WTC11 (cell line): ENCODE results near the gene BTN3A1. TPM values are rescaled to one million over a fixed set of nuclear protein-coding genes. Genes with fewer than 3 reads are reported as not detected.

Source experiments
- ATAC-seq: fragments of 200-7000 bp; cut with Tn5 transposase; 2 replicates; pipeline ENCODE4 v1.10.0; 2021; ENCODE audit warnings: mild to moderate bottlenecking, moderate library complexity
- CTCF ChIA-PET: fragments of 300-600 bp; sonication (Branson Sonifier 250); formaldehyde crosslinking; loops from one replicate; lab custom pipeline; 2021; ENCODE audit warnings: antibody characterized with exemption; lab: Charles Lee
- POLR2A ChIA-PET: fragments of 350-600 bp; sonication (Branson Sonifier 250); formaldehyde crosslinking; loops from one replicate; lab custom pipeline; 2021; ENCODE audit warnings: antibody characterized with exemption; lab: Charles Lee
- DNase-seq: peaks from one replicate; pipeline ENCODE4 v3.0.0; 2021; ENCODE audit warnings: low spot score
- H3K27ac Mint-ChIP-seq: 2 replicates; pipeline ENCODE4 v1.8.0; 2021; ENCODE audit warnings: mixed read lengths
- H3K27me3 Mint-ChIP-seq: 2 replicates; pipeline ENCODE4 v1.8.0; 2021; ENCODE audit warnings: low read depth, mild to moderate bottlenecking, moderate library complexity, mixed read lengths
- H3K36me3 Mint-ChIP-seq: 2 replicates; pipeline ENCODE4 v1.8.0; 2021; ENCODE audit warnings: mixed read lengths
- H3K4me1 Mint-ChIP-seq: 2 replicates; pipeline ENCODE4 v1.8.0; 2022; ENCODE audit warnings: mixed read lengths
- H3K4me3 Mint-ChIP-seq: 2 replicates; pipeline ENCODE4 v1.8.0; 2021; ENCODE audit warnings: mild to moderate bottlenecking, moderate library complexity, mixed read lengths
- H3K9me3 Mint-ChIP-seq: 2 replicates; pipeline ENCODE4 v1.8.0; 2021; ENCODE audit warnings: mixed read lengths
- FOXP1 ChIP-seq: sonication (generic); formaldehyde crosslinking; IDR thresholded peaks from 2 replicates; pipeline ENCODE4 v1.8.0; 2022; ENCODE audit warnings: missing genetic modification reagents, mild to moderate bottlenecking, moderate library complexity, borderline replicate concordance
- NFE2L1 ChIP-seq: sonication (generic); formaldehyde crosslinking; IDR thresholded peaks from 2 replicates; pipeline ENCODE4 v1.8.1; 2023; ENCODE audit warnings: missing genetic modification reagents
- NFYB ChIP-seq: sonication (generic); formaldehyde crosslinking; conservative IDR thresholded peaks from 2 replicates; pipeline ENCODE4 v1.8.0; 2022; ENCODE audit warnings: low read depth, missing genetic modification reagents
- NR1H2 ChIP-seq: sonication (generic); formaldehyde crosslinking; IDR thresholded peaks from 2 replicates; pipeline ENCODE4 v1.9.0; 2021; ENCODE audit warnings: mild to moderate bottlenecking, moderate library complexity, missing genetic modification reagents
- NR2C2 ChIP-seq: sonication (generic); formaldehyde crosslinking; IDR thresholded peaks from 2 replicates; pipeline ENCODE4 v1.8.0; 2022; ENCODE audit warnings: mild to moderate bottlenecking, missing genetic modification reagents
- RELA ChIP-seq: sonication (generic); formaldehyde crosslinking; IDR thresholded peaks from 2 replicates; pipeline ENCODE4 v1.8.1; 2022; ENCODE audit warnings: missing genetic modification reagents, mild to moderate bottlenecking, borderline replicate concordance
- SMAD3 ChIP-seq: sonication (generic); formaldehyde crosslinking; IDR thresholded peaks from 2 replicates; pipeline ENCODE4 v1.8.0; 2022; ENCODE audit warnings: missing genetic modification reagents, mild to moderate bottlenecking, borderline replicate concordance
- SOX15 ChIP-seq: fragments of 250-450 bp; sonication (Bioruptor Pico); IDR thresholded peaks from 2 replicates; pipeline ENCODE4 v1.9.0; 2021; ENCODE audit warnings: mild to moderate bottlenecking
- TCF7 ChIP-seq: sonication (generic); formaldehyde crosslinking; IDR thresholded peaks from 2 replicates; pipeline ENCODE4 v1.8.0; 2022; ENCODE audit warnings: mild to moderate bottlenecking, low read depth, missing genetic modification reagents, moderate library complexity
- TEAD4 ChIP-seq: sonication (generic); formaldehyde crosslinking; IDR thresholded peaks from 2 replicates; pipeline ENCODE4 v1.8.0; 2022; ENCODE audit warnings: mild to moderate bottlenecking, missing genetic modification reagents
- ZNF219 ChIP-seq: sonication (generic); formaldehyde crosslinking; IDR thresholded peaks from 2 replicates; pipeline ENCODE4 v1.8.0; 2023; ENCODE audit warnings: missing genetic modification reagents, mild to moderate bottlenecking, borderline replicate concordance
- total RNA-seq: library from RNA; stranded (reverse); gene quantifications from 3 replicates; pipeline ENCODE4 v1.2.3, GENCODE V29; 2021
- TF ChIP-seq, protein P1 (sequence below): sonication (generic); formaldehyde crosslinking; IDR thresholded peaks from 2 replicates; pipeline ENCODE4 v1.8.1; 2022; ENCODE audit warnings: mild to moderate bottlenecking, moderate library complexity, missing genetic modification reagents
- TF ChIP-seq, protein P2 (sequence below): sonication (generic); formaldehyde crosslinking; IDR thresholded peaks from 2 replicates; pipeline ENCODE4 v1.8.0; 2023; ENCODE audit warnings: mild to moderate bottlenecking, missing genetic modification reagents
- TF ChIP-seq, protein P3 (sequence below): fragments of 250-450 bp; sonication (Bioruptor Pico); IDR thresholded peaks from 2 replicates; pipeline ENCODE4 v1.9.0; 2021; ENCODE audit warnings: mild to moderate bottlenecking, borderline replicate concordance
- TF ChIP-seq, protein P4 (sequence below): sonication (generic); formaldehyde crosslinking; IDR thresholded peaks from 2 replicates; pipeline ENCODE4 v1.8.0; 2022; ENCODE audit warnings: mild to moderate bottlenecking, missing genetic modification reagents
- TF ChIP-seq, protein P5 (sequence below): sonication (generic); formaldehyde crosslinking; IDR thresholded peaks from 2 replicates; pipeline ENCODE4 v1.8.1; 2022; ENCODE audit warnings: missing genetic modification reagents, borderline replicate concordance
- TF ChIP-seq, protein P6 (sequence below): sonication (generic); formaldehyde crosslinking; IDR thresholded peaks from 2 replicates; pipeline ENCODE4 v1.8.1; 2023; ENCODE audit warnings: mild to moderate bottlenecking, missing genetic modification reagents
- TF ChIP-seq, protein P7 (sequence below): sonication (generic); formaldehyde crosslinking; IDR thresholded peaks from 2 replicates; pipeline ENCODE4 v1.8.1; 2023; ENCODE audit warnings: mild to moderate bottlenecking, moderate library complexity, missing genetic modification reagents
- TF ChIP-seq, protein P8 (sequence below): fragments of 250-450 bp; sonication (Bioruptor Pico); IDR thresholded peaks from 2 replicates; pipeline ENCODE4 v1.9.0; 2021; ENCODE audit warnings: mild to moderate bottlenecking

The BTN3A1 gene
- total RNA-seq, 1 experiment from 2014 or later: 4.5 TPM

DNA sequence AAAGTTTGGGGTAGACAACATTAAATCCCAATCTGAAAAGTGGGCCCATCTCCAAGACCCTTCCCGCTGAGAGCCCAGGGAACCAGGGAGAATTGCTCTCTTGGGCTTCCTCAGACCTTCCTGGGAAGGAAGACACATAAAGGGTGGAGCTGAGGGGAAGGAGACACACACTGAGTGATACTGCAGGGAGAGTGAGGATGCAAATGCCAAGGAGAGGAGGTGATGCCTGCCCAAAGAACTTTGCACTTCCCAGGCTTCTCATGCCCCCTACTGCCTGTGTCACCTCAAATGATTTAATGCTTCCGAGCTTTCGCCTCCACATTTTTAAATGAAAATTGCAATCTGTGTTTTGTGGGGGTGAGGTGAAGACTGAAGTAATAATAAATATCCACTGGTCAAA lies 48.2 kb downstream of the BTN3A1 start (continued):
- TF ChIP-seq, protein P1, sequence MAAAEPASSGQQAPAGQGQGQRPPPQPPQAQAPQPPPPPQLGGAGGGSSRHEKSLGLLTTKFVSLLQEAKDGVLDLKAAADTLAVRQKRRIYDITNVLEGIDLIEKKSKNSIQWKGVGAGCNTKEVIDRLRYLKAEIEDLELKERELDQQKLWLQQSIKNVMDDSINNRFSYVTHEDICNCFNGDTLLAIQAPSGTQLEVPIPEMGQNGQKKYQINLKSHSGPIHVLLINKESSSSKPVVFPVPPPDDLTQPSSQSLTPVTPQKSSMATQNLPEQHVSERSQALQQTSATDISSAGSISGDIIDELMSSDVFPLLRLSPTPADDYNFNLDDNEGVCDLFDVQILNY (CRISPR knock-in tag): no peak
- TF ChIP-seq NFYB: no peak
- TF ChIP-seq, protein P2, sequence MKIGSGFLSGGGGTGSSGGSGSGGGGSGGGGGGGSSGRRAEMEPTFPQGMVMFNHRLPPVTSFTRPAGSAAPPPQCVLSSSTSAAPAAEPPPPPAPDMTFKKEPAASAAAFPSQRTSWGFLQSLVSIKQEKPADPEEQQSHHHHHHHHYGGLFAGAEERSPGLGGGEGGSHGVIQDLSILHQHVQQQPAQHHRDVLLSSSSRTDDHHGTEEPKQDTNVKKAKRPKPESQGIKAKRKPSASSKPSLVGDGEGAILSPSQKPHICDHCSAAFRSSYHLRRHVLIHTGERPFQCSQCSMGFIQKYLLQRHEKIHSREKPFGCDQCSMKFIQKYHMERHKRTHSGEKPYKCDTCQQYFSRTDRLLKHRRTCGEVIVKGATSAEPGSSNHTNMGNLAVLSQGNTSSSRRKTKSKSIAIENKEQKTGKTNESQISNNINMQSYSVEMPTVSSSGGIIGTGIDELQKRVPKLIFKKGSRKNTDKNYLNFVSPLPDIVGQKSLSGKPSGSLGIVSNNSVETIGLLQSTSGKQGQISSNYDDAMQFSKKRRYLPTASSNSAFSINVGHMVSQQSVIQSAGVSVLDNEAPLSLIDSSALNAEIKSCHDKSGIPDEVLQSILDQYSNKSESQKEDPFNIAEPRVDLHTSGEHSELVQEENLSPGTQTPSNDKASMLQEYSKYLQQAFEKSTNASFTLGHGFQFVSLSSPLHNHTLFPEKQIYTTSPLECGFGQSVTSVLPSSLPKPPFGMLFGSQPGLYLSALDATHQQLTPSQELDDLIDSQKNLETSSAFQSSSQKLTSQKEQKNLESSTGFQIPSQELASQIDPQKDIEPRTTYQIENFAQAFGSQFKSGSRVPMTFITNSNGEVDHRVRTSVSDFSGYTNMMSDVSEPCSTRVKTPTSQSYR (CRISPR knock-in tag): no peak

DNA sequence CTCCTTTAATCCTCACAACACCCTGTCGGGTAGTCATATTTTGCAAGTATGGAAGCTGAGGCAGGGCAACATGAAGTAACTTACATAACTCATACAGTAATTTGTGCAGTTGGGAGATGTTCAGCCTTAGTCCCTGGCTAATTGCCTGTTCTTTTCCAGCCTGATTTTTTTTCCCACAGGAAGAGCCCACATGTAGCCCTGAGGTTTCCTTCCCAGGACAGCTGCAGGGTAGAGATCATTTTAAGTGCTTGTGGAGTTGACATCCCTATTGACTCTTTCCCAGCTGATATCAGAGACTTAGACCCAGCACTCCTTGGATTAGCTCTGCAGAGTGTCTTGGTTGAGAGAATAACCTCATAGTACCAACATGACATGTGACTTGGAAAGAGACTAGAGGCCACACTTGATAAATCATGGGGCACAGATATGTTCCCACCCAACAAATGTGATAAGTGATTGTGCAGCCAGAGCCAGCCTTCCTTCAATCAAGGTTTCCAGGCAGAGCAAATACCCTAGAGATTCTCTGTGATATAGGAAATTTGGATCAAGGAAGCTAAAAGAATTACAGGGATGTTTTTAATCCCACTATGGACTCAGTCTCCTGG lies 50.7 kb downstream of the BTN3A1 start:
- POLR2A ChIA-PET: no interaction called here
- Mint-ChIP-seq H3K4me1 (peaks cover 10% of the 10 kb centered on the region), H3K36me3 (no peaks in the 10 kb centered on the region), H3K27me3 (peaks cover 6% of the 10 kb centered on the region), H3K27ac (no peak overlapping the region), H3K4me3 (no peak overlapping the region), H3K9me3 (no peaks in the 10 kb centered on the region)
- CTCF ChIA-PET: interaction anchor here (1.7 kb wide), 1 partner anchor 111 kb away, joined by 7 read pairs; no protein-coding TSS in a partner anchor
- no peak for DNase-seq
- no peak for ATAC-seq
- TF ChIP-seq TCF7 (CRISPR knock-in tag): no peak
- no peak for TF ChIP-seq NR2C2 (CRISPR knock-in tag)
- no peak for TF ChIP-seq FOXP1 (CRISPR knock-in tag)
- TF ChIP-seq NR1H2 (CRISPR knock-in tag): no peak
- no peak for TF ChIP-seq SOX15 (CRISPR knock-in tag)
- TF ChIP-seq NFE2L1 (CRISPR knock-in tag): no peak
- TF ChIP-seq, protein P3, sequence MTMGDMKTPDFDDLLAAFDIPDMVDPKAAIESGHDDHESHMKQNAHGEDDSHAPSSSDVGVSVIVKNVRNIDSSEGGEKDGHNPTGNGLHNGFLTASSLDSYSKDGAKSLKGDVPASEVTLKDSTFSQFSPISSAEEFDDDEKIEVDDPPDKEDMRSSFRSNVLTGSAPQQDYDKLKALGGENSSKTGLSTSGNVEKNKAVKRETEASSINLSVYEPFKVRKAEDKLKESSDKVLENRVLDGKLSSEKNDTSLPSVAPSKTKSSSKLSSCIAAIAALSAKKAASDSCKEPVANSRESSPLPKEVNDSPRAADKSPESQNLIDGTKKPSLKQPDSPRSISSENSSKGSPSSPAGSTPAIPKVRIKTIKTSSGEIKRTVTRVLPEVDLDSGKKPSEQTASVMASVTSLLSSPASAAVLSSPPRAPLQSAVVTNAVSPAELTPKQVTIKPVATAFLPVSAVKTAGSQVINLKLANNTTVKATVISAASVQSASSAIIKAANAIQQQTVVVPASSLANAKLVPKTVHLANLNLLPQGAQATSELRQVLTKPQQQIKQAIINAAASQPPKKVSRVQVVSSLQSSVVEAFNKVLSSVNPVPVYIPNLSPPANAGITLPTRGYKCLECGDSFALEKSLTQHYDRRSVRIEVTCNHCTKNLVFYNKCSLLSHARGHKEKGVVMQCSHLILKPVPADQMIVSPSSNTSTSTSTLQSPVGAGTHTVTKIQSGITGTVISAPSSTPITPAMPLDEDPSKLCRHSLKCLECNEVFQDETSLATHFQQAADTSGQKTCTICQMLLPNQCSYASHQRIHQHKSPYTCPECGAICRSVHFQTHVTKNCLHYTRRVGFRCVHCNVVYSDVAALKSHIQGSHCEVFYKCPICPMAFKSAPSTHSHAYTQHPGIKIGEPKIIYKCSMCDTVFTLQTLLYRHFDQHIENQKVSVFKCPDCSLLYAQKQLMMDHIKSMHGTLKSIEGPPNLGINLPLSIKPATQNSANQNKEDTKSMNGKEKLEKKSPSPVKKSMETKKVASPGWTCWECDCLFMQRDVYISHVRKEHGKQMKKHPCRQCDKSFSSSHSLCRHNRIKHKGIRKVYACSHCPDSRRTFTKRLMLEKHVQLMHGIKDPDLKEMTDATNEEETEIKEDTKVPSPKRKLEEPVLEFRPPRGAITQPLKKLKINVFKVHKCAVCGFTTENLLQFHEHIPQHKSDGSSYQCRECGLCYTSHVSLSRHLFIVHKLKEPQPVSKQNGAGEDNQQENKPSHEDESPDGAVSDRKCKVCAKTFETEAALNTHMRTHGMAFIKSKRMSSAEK (CRISPR knock-in tag): no peak
- TF ChIP-seq, protein P4, sequence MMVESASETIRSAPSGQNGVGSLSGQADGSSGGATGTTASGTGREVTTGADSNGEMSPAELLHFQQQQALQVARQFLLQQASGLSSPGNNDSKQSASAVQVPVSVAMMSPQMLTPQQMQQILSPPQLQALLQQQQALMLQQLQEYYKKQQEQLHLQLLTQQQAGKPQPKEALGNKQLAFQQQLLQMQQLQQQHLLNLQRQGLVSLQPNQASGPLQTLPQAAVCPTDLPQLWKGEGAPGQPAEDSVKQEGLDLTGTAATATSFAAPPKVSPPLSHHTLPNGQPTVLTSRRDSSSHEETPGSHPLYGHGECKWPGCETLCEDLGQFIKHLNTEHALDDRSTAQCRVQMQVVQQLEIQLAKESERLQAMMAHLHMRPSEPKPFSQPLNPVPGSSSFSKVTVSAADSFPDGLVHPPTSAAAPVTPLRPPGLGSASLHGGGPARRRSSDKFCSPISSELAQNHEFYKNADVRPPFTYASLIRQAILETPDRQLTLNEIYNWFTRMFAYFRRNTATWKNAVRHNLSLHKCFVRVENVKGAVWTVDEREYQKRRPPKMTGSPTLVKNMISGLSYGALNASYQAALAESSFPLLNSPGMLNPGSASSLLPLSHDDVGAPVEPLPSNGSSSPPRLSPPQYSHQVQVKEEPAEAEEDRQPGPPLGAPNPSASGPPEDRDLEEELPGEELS (CRISPR knock-in tag): no peak
- TF ChIP-seq, protein P5, sequence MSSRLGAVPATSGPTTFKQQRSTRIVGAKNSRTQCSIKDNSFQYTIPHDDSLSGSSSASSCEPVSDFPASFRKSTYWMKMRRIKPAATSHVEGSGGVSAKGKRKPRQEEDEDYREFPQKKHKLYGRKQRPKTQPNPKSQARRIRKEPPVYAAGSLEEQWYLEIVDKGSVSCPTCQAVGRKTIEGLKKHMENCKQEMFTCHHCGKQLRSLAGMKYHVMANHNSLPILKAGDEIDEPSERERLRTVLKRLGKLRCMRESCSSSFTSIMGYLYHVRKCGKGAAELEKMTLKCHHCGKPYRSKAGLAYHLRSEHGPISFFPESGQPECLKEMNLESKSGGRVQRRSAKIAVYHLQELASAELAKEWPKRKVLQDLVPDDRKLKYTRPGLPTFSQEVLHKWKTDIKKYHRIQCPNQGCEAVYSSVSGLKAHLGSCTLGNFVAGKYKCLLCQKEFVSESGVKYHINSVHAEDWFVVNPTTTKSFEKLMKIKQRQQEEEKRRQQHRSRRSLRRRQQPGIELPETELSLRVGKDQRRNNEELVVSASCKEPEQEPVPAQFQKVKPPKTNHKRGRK (CRISPR knock-in tag): no peak
- TF ChIP-seq RELA: no peak
- no peak for TF ChIP-seq TEAD4 (CRISPR knock-in tag)
- TF ChIP-seq, protein P6, sequence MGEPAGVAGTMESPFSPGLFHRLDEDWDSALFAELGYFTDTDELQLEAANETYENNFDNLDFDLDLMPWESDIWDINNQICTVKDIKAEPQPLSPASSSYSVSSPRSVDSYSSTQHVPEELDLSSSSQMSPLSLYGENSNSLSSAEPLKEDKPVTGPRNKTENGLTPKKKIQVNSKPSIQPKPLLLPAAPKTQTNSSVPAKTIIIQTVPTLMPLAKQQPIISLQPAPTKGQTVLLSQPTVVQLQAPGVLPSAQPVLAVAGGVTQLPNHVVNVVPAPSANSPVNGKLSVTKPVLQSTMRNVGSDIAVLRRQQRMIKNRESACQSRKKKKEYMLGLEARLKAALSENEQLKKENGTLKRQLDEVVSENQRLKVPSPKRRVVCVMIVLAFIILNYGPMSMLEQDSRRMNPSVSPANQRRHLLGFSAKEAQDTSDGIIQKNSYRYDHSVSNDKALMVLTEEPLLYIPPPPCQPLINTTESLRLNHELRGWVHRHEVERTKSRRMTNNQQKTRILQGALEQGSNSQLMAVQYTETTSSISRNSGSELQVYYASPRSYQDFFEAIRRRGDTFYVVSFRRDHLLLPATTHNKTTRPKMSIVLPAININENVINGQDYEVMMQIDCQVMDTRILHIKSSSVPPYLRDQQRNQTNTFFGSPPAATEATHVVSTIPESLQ: no peak
- no peak for TF ChIP-seq SMAD3 (CRISPR knock-in tag)
- no peak for TF ChIP-seq ZNF219
- TF ChIP-seq, protein P7, sequence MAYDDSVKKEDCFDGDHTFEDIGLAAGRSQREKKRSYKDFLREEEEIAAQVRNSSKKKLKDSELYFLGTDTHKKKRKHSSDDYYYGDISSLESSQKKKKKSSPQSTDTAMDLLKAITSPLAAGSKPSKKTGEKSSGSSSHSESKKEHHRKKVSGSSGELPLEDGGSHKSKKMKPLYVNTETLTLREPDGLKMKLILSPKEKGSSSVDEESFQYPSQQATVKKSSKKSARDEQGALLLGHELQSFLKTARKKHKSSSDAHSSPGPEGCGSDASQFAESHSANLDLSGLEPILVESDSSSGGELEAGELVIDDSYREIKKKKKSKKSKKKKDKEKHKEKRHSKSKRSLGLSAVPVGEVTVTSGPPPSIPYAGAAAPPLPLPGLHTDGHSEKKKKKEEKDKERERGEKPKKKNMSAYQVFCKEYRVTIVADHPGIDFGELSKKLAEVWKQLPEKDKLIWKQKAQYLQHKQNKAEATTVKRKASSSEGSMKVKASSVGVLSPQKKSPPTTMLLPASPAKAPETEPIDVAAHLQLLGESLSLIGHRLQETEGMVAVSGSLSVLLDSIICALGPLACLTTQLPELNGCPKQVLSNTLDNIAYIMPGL (CRISPR knock-in tag): no peak
- TF ChIP-seq, protein P8, sequence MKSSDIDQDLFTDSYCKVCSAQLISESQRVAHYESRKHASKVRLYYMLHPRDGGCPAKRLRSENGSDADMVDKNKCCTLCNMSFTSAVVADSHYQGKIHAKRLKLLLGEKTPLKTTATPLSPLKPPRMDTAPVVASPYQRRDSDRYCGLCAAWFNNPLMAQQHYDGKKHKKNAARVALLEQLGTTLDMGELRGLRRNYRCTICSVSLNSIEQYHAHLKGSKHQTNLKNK: no peak
